Measurements from ENCODE around the gene NFATC1. TPM values are rescaled to one million over a fixed set of nuclear protein-coding genes. Genes with fewer than 3 reads are reported as not detected.

The NFATC1 gene
- polyA plus RNA-seq, 1 donor from 2014 or later: 63.2 TPM

DNA sequence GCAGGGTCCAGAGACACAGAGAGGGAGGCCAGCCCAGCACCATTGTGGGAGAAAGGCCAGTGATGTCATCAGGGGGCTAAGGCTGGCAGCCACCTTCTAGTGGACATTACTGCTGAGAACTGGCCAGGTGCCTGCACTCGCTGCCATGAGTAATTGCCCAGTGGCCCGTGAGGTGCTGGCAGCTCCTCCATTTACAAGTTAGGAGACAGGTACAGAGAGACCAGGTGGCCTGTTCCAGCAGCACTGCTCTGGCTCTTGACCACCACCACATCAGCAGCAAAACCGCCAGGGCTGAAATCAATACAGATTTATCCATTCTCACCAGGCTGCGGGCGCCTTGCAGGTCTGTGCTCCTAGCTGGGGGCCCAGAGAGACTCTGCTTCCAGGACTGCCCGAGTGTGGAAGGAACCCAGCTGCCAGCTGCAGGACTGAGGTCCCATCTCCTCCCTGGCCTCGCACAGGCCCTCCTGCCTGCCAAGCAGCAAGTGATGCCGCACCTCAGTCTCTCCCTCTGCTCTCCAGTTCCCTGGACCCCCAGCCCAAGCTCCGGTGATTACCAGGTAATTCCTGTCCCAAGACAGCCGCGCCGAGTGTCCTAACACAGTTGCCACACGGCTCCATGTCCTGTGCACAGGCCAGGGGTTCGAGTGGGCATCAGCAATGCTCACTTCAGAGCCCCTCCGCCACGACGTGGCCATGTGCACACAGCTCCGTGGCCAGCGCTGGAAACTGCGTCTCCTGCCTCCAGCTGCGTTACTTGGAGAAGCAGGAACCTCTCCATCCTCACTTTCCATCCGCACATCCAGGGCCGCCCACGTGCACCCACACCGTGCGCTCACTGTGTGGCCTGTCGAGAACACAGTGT is 182.9 kb downstream of the NFATC1 start:
- Mint-ChIP-seq H3K9me3 (peaks cover 0 to 1% (median 0%) of the 10 kb centered on the region in 3 donors), H3K36me3 (no peaks in the 10 kb centered on the region), H3K27ac (no peak overlapping the region), H3K27me3 (no peaks in the 10 kb centered on the region), H3K4me1 (peaks cover 2 to 8% (median 4%) of the 10 kb centered on the region in 3 donors), H3K4me3 (no peak overlapping the region)

Data from IgD-negative memory B cell (primary cell).